ENCODE results near the gene UBAP2.
"Not testable (repeated sequence)": the region's sequence is repeated elsewhere in the genome, so short reads cannot be mapped to it uniquely, and the experiment has no call there.

Gene UBAP2

DNA sequence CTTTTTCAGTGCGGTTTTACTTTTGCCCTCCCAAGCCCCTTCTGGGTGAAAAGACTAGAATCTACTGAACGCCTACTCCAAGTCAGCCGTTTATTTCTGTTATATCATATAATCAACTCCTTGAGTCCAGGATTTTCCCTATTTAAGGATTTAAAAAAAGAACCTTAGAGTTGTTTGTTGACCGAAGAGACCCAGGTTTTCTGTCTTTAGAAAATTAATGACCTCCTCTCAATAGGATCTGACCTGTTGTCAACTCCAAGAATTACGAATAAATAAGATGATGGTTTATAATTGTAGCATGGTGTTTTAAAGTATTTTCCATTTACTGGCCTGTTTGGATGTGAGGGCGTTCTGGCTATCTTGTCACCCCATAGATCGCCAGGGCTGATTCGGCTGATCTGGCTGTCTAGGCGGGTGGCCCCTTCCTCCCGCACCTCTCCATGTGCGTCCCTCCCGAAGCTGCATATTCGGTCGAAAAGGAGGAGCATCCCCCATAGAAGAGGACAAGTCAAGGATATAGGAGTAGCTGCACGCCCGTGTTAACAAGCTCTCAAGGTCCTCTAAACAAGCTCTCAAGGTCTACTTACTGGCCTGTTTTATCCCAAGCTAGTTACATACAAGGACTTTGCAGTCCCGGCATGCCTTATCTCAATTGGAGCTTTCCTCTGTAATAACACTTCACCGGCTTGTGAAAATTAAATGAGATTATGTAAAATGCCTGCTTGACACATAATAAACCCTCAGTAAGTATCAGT is 1.1 kb upstream of the UBAP2 start:
- no peak for DNase-seq (ENCODE audit: low read depth in 2 of 2, low spot score in 1 of 2)

DNA sequence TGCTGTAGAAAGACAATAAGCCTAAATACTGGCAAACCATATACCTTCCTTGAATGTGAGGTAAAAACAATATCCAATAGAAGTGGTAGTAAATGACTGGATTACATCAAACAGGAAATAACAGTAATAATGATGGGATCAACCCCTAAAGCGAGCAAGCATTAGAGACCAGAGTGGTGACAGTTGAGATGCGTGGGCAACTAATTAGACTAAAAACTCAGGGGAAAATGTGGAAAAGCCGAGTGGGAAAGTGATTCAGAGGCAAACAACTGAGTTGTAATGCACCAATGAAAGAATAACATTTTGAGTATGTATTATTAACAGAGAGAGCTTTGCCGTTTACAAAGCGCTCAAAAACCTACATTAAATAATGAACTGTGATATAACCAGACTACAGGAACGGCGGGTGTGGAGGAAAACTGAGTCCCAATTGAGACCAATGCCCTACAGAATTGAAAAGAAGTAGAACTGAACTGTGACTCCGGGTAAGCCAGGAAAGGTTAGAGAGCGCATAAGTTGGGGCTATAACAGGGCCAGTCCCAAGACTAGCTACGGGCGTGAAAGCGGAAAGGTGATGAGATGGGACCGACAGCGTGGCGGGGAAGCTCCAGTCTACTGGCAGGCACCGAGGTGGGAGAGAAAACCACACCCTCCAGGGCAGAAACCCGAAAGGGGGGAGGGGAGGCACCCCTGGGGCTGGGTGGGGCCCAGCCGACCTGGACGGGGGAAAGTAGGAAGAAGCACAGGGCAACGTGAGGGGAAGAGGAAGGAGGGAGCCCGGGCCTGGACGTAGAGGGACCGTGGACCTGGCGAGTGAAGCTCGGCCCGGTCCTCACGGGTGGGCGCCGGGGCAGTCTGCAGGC is 592 bp downstream of the UBAP2 start:
- peak; percentile 17 to 21 for DNase-seq (ENCODE audit: low read depth in 2 of 2, low spot score in 1 of 2)

DNA sequence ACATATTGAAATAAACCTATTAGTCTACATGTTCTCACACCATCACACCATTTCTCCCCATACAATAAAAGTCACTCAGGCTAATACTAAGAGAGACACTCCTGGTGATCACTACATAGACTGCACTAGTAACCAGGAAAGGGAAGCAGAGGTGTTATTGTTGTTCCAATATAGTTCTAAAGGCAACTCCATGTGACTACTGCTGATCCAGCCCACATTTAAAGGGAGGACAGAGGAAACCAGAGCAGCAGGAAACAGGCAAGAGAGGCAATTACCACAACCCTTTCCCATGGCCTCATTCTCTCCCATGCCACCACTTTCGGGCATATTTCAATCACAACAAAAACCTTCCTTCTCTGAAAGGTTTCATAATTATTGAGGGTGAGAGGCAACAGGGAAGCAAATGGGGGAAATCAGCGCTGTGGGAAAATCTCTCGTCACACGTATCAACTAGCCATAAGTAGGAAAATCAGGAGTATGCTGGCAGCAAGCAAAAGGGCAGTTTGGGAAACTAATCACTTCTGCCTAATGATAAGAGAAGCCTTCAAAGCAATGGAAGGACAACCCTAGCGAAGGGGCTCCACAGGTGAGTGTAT is 1.8 kb downstream of the UBAP2 start:
- no peak for DNase-seq (ENCODE audit: low read depth in 2 of 2, low spot score in 1 of 2)

DNA sequence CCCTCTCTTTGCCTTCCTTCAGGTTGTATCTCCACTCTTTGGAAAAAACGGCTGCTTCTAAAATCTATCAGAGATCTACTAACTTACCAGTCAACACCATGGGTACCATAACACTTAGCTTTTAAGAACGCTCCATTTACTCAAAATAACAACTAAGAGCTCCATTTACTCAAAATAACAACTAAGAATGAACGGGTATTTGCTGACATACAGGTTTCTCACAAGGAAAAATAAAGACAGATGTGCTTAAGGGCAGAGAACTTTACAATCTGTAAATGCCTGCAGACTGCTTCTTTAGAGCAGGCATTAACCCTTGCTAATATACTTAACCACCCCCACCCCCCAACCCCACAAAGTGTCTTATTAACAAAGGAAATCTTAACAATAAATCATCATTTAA is 2.8 kb downstream of the UBAP2 start:
- no peak for DNase-seq (ENCODE audit: low read depth in 2 of 2, low spot score in 1 of 2)

DNA sequence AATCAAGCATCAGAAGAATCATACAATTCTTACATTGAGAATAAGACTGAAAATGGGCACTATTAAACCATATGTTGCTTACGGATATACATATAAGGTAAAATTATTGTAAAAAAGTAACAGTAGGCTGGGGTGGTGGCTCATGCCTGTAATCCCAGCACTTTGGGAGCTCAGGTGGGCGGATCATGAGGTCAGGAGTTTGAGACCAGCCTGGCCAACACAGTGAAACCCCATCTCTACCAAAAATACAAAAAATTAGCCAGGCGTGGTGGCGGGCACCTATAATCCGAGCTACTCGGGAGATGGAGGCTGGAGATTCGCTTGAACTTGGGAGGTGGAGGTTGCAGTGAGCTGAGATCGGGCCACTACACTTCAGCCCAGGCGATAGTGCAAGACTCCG is 6.6 kb downstream of the UBAP2 start:
- not testable (repeated sequence) for DNase-seq (ENCODE audit: low read depth in 2 of 2, low spot score in 1 of 2)

DNA sequence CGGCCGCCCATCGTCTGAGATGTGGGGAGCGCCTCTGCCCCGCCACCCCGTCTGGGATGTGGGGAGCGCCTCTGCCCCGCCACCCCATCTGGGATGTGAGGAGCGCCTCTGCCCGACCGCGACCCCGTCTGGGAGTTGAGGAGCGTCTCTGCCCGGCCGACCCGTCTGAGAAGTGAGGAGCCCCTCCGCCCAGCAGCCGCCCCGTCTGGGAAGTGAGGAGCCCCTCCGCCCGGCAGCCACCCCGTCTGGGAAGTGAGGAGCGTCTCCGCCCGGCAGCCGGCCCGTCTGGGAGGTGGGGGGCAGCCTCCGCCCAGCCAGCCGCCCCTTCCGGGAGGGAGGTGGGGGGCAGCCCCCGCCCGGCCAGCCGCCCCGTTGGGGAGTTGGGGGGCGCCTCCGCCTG is 9.8 kb downstream of the UBAP2 start:
- not testable (repeated sequence) for DNase-seq (ENCODE audit: low read depth in 2 of 2, low spot score in 1 of 2)

DNA sequence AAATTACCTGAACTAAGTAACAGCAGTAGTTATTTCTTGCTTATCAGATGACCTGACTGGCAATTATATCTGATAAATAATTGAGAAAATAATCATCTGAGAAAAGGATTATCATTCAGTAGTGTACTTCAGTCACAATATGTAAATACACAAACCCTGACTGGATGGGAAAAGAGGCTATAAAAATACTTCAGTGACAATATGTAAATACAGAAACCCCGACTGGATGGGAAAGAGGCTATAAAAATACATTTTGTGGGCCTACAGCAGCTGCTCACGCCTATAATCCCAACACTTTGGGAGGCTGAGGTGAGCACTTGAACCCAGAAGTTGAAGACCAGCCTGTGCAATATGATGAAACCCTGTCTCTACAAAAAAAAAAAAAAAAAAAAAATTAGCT is 11.1 kb downstream of the UBAP2 start:
- DNase-seq (ENCODE audit: low read depth in 2 of 2, low spot score in 1 of 2), result no peak

DNA sequence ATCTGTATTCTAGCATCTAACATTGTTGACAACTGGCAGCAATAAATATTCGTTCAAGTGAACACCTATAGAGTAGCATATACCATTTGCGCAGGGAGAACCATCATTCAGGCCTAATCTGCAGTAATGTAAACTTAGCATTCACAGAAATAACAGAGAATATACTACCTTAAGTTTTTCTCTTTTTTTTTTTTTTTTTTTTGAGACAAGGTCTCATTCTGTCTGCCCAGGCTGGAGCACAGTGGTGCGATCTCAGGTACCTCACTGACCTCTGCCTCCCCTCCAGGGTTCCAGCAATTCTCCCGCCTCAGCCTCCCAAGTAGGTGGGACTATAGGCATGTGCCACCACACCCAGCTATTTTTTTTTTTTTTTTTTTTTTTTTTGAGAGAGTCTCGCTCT is 12.1 kb downstream of the UBAP2 start:
- DNase-seq (ENCODE audit: low read depth in 2 of 2, low spot score in 1 of 2), result no peak

DNA sequence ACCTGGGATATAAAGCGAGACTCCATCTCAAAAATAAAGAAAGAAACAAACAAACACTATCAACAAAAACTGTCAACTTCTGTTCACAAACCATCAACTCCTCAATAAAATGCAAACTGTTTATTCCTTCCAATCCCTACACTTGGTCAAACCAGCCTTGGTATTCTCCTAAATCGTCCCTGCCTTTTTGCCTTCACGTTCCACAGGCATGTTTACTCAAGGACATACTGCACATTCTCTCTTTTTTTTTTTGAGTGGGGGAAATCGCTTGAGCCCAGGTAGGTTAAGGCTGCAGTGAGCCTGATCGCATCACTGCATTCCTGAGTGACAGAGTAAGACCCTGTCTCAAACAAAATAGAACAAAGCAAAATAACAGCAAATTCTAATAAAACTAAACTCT is 13.0 kb downstream of the UBAP2 start:
- no peak for DNase-seq (ENCODE audit: low read depth in 2 of 2, low spot score in 1 of 2)

DNA sequence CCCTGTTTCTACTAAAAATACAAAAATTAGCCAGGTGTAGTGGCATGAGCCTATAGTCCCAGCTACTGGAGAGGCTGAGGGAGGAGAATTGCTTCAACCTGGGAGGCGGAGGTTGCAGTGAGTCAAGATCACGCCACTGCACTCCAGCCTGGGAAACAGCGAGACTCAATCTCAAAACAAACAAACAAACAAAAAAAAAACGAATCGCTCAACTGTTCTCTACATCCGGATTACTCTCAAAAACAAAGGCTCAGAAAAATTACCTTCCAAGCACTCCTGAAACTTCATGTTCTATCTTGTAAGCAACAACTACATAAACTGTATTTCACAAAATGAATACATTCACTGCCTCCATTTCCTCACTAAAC is 14.0 kb downstream of the UBAP2 start:
- no peak for DNase-seq (ENCODE audit: low read depth in 2 of 2, low spot score in 1 of 2)

DNA sequence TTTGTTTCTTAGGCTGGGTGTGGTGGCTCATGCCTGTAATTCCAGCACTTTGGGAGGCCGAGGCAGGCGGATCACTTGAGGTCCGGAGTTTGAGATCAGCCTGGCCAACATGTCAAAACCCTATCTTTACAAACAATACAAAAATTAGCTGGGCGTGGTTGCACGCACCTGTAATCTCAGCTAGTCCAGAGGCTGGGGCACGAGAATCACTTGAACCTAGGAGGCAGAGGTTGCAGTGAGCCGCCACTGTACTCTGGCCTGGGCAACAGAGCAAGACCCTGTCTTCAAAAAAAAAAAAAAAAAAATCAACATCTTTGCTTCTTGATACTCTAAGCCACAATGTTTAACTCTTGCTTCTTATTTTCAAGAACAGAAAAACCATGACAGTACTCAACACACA is 16.1 kb downstream of the UBAP2 start:
- no peak for DNase-seq (ENCODE audit: low read depth in 2 of 2, low spot score in 1 of 2)

DNA sequence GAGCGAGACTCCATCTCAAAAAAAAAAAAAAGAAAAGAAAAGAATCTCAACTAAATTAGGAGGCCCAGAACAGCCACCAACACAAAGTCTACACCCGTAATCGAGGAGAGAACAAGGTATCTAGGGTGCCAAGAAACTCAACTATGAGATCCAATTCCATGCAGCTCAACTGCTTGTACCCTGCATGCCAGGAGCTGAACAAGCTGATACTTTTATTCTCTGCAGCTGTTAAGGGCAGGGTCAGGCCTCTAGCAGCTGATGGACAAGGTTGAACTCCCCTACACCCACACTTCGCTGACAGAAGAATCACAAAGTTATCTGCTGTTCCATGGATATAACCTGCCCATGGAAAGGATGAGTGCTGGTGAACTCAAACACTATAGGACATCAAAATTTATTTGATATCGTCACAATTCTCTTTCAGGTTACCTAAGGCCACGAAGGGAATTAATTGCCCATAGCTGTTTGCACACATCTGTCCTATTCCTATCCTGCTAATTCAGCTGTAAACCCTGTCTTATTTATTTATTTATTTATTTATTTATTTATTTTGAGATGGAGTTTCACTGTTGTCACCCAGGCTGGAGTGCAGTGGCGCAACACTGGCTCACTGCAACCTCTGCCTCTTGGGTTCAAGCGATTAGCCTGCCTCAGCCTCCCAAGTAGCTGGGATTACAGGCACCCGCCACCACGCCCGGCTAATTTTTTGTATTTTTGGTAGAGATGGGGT is 20.7 kb downstream of the UBAP2 start:
- no peak for DNase-seq (ENCODE audit: low read depth in 2 of 2, low spot score in 1 of 2)

DNA sequence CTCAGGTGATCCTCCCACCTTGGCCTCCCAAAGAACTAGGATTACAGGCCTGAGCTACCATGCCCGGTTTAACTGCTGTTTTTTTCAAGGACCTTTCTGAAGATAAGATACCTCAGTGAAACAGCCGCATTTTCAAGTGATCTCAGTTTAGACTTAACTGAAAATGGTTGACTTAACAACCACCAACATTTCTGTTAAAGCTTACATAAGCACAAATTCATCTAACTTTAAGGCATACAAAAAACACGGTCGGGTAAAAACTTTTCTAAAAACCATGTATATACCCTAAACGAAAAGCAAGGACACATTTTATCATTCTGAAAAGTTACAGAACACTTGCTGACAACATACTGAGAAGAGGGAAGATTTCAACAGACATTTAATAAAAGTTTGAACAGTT is 22.9 kb downstream of the UBAP2 start:
- no peak for DNase-seq (ENCODE audit: low read depth in 2 of 2, low spot score in 1 of 2)

DNA sequence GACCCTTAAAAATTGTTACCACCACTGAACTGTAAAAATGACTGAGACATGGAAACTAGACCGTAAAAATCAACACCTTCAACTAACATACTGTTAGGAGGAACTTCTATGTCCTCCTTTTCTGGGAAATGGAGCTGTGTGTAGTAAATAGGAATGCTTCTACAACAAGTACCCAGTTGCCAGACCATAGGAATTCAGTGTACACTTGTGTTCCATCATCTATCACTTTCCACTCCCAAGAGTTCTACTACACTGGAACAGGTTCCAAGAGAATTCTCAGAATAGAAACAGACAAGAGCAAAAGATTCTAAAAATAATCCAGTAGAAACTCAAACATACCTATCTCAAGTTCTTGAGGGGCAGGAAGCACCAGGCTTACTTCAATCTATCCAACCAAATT is 23.6 kb downstream of the UBAP2 start:
- no peak for DNase-seq (ENCODE audit: low read depth in 2 of 2, low spot score in 1 of 2)

DNA sequence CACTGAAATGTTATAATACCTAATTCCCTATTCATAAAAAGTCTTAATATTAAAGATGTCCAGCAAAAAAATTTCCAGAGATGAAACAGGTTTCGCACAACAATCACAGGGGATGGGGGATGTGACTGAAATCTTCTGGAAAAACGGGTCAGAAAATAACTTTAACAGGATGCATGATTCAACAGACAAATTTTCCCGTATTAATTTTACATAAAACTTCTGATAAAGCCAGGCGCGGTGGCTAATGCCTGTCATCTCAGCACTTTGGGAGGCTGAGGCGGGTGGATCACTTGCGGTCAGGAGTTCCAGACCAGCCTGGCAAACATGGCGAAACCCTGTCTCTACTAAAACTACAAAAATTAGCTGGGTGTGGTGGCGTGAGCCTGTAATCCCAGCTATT is 24.2 kb downstream of the UBAP2 start:
- not testable (repeated sequence) for DNase-seq (ENCODE audit: low read depth in 2 of 2, low spot score in 1 of 2)

DNA sequence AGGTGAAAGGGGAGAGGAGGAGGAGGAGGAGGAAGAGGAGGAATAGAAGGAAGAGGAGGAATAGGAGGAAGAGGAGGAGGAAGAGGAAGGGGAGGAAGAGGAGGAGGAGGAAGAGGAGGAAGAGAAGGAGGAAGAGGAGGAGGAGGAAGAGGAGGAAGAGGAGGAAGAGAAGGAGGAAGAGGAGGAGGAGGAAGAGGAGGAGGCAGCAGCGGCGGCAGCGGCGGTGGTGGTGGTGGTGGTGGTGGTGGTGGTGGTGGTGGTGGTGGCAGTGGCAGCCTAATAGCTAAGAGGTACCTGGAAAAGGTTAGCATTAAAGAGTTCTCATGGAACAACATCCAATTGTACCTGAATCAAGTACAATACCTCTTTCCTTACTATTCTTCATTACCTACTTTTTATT is 32.5 kb downstream of the UBAP2 start:
- DNase-seq (ENCODE audit: low read depth in 2 of 2, low spot score in 1 of 2), result no peak

DNA sequence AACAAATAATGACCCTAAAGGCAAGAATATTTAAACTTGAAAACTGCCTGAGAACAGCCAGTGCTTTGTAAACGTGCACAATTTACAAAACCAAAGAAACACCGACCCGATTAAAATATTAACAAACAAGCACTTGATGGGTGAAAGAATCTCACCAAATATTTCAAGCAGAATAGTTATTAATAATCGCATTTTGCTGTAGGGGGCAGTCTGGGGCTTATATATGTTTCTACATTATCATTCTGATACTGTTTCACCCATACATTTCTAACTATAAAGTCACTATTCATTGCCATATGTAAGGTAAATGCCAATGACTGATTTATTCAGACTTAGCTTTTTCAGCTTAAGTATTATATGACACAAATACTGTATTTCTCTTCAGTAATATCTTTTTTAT is 37.7 kb downstream of the UBAP2 start:
- DNase-seq (ENCODE audit: low read depth in 2 of 2, low spot score in 1 of 2), result no peak

DNA sequence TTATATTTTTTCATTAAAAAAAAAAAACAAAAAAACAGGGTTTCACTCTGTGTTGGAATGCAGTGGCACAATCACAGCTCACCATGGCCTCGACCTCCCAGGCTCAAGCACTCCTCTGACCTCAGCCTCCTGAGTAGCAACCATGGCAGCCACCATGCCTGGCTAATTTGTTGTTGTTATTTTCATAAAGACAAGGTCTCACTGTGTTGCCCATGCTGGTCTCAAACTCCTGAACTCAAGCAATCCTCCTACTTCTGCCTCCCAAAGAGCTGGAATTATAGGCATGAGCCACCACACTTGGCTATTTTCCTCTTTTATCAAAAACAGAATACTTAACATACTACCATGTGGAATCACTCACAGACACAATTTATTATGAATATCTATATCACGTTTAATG is 46.7 kb downstream of the UBAP2 start:
- DNase-seq (ENCODE audit: low read depth in 2 of 2, low spot score in 1 of 2), result no peak

DNA sequence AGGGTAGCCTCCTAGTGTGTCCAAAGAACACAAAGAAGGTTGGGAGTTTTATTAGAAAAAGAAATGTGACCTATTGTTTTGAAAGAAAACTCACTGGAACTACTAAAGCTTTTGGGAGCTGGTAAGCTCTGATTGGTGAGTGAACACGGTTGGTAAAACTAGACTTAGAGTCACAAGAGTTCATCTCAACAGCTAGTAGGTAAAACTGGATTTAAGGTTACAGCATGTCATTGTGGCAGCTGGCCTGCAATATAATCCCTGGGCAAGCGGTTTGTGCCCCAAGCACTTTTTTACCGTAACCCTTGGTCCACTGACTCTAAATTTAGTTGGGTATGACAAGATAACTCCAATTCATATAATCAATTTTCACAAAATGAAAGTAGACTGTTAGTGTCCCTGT is 47.4 kb downstream of the UBAP2 start:
- DNase-seq (ENCODE audit: low read depth in 2 of 2, low spot score in 1 of 2), result no peak

DNA sequence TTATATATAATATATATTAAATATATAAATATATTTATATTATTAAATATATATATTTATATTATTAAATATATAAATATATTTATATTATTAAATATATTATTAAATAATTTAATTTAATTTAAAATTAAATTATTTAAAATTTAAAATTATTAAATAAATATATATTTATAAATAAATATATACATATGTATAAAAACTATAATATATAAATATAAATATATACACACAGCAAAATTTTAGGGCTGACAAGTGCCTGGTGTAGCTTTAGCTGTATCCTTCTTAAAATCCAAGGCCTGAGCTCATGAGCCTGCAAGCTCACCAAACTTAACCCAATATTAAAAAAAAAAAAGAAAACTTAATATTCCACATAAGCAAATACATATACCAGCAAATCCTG is 53.2 kb downstream of the UBAP2 start:
- no peak for DNase-seq (ENCODE audit: low read depth in 2 of 2, low spot score in 1 of 2)

DNA sequence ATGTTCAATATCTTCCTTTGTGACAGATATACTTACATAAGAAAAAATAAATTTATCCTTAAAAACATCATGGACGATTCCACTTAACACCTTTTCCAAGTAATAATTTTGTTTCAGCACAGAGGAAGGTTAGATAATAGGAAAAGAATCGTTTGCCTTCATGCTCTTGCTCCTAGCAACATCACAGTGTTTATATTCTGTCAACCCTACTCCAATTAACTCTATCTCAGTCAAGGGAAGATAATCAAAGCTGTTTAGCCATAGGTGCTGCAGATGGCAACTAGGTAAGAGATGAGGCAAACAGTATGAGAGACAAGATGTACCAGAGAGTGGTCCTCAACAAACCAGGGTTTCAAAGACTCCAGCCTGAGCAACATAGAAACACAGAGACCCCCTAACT is 55.6 kb downstream of the UBAP2 start:
- no peak for DNase-seq (ENCODE audit: low read depth in 2 of 2, low spot score in 1 of 2)

DNA sequence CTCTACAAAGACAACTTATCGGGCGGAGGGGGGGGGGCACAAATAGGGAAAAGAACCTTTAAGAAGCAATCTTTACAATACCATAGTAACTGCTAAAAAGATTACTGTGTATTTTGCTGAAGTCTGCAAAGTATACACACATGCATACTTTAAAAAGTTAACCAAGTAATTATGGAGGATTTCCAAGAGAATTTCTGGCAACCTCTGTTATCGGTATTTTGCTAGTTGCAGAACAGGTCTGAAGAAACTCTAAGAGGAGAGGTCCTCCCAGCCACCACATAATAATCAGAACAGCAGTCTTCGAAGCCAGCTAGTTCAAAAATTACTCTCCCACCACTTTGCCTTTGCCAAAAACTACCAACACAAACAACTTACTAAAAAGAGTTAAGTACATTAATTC is 56.1 kb downstream of the UBAP2 start:
- no peak for DNase-seq (ENCODE audit: low read depth in 2 of 2, low spot score in 1 of 2)
